B cell (primary cell): ENCODE measurements around the gene UBALD2. TPM values are rescaled to one million over a fixed set of nuclear protein-coding genes. Genes with fewer than 3 reads are reported as not detected.

ENCODE experiments used
- ATAC-seq: fragments of 200-7000 bp; cut with Tn5 transposase; one replicate; pipeline ENCODE4 v1.10.0; 2021; ENCODE audit warnings: low read depth, mild to moderate bottlenecking, moderate number of reproducible peaks, moderate library complexity
- CTCF ChIA-PET: fragments of 350-600 bp; sonication (Branson Sonifier 250); formaldehyde crosslinking; loops from one replicate; lab custom pipeline; 2021; ENCODE audit warnings: antibody characterized with exemption, inconsistent platforms; lab: Charles Lee
- POLR2A ChIA-PET: fragments of 350-600 bp; sonication (Branson Sonifier 250); formaldehyde crosslinking; loops from one replicate; lab custom pipeline; 2021; ENCODE audit warnings: antibody characterized with exemption; lab: Charles Lee
- DNase-seq: peaks from one replicate; pipeline ENCODE4 v3.0.0; 2013
- H2AFZ ChIP-seq: 2 replicates; pipeline ENCODE4 v1.6.1; 2012; ENCODE audit warnings: mild to moderate bottlenecking, low read depth, low read length; ENCODE audit not compliant: insufficient read depth, poor library complexity, severe bottlenecking
- H3K27ac ChIP-seq, 2 donors: 1 replicate in 1 of 2; 2 replicates in 1 of 2; pipeline ENCODE4 v1.5.1; 2012 to 2013; ENCODE audit warnings: low read length in 2 of 2, mild to moderate bottlenecking in 2 of 2, moderate library complexity in 1 of 2
- H3K27me3 ChIP-seq, 4 experiments: fragments of 200-600 bp in 1 of 4; sonication (generic) in 1 of 4; replicated peaks in 1 of 4; 1 replicate in 2 of 4; 2 replicates in 2 of 4; pipeline versions ENCODE4 v1.6.1 to v1.7.0; 2013 to 2016; ENCODE audit warnings: low read length in 3 of 4, mild to moderate bottlenecking in 2 of 4, mixed read lengths in 1 of 4, moderate library complexity in 1 of 4; ENCODE audit not compliant: insufficient read depth in 4 of 4, control insufficient read depth in 3 of 4; ENCODE audit errors: control extremely low read depth in 1 of 4
- H3K36me3 ChIP-seq, 2 experiments: replicated peaks in 1 of 2; 1 replicate in 1 of 2; 2 replicates in 1 of 2; pipeline versions ENCODE4 v1.6.1 to v1.7.1; 2013; ENCODE audit warnings: low read length in 1 of 2; ENCODE audit not compliant: insufficient read depth in 2 of 2, control insufficient read depth in 1 of 2; ENCODE audit errors: control extremely low read depth in 1 of 2, extremely low read depth in 1 of 2
- H3K4me1 ChIP-seq, 2 donors: fragments of 200-600 bp in 1 of 2; sonication (generic) in 1 of 2; 1 replicate in 1 of 2; 2 replicates in 1 of 2; pipeline versions ENCODE4 v1.5.1 to v1.6.1; 2013 to 2017; ENCODE audit warnings: low read length in 2 of 2; ENCODE audit not compliant: control insufficient read depth in 2 of 2, insufficient read depth in 2 of 2
- H3K4me2 ChIP-seq: replicated peaks from 2 replicates; pipeline ENCODE3; 2012; ENCODE audit warnings: mild to moderate bottlenecking, low read depth, low read length; ENCODE audit not compliant: poor library complexity, severe bottlenecking
- H3K4me3 ChIP-seq, 5 experiments: fragments of 200-600 bp in 1 of 5; sonication (generic) in 1 of 5; 1 replicate in 3 of 5; 2 replicates in 2 of 5; pipeline versions ENCODE4 v1.5.1 to v1.7.0; 2011 to 2016; ENCODE audit warnings: low read length in 4 of 5, mild to moderate bottlenecking in 4 of 5, low read depth in 2 of 5, control low read depth in 1 of 5, moderate library complexity in 1 of 5; ENCODE audit not compliant: insufficient read depth in 1 of 5; ENCODE audit errors: control extremely low read depth in 1 of 5, extremely low read depth in 1 of 5
- H3K79me2 ChIP-seq: fragments of 200-600 bp; sonication (generic); one replicate; pipeline ENCODE4 v1.6.0; 2016; ENCODE audit warnings: low read length; ENCODE audit not compliant: control insufficient read depth, insufficient read depth
- H3K9ac ChIP-seq: fragments of 200-600 bp; sonication (generic); 2 replicates; pipeline ENCODE4 v1.6.1; 2017; ENCODE audit warnings: mild to moderate bottlenecking, low read length, moderate library complexity
- H3K9me3 ChIP-seq, 3 donors: one replicate each; pipeline versions ENCODE4 v1.6.1 to v1.7.1; 2013; ENCODE audit warnings: low read length in 2 of 3; ENCODE audit not compliant: control insufficient read depth in 2 of 3, insufficient read depth in 1 of 3; ENCODE audit errors: control extremely low read depth in 1 of 3
- H4K20me1 ChIP-seq: 2 replicates; pipeline ENCODE4 v1.6.0; 2012; ENCODE audit warnings: mild to moderate bottlenecking, low read length; ENCODE audit not compliant: insufficient read depth, control insufficient read depth, poor library complexity, severe bottlenecking
- H3K27ac Mint-ChIP-seq: one replicate; pipeline ENCODE4 v1.8.0; 2021; ENCODE audit warnings: mixed read lengths
- H3K27me3 Mint-ChIP-seq: one replicate; pipeline ENCODE4 v1.8.0; 2021; ENCODE audit warnings: mixed read lengths
- H3K4me1 Mint-ChIP-seq: one replicate; pipeline ENCODE4 v1.8.0; 2021; ENCODE audit warnings: mixed read lengths
- H3K4me3 Mint-ChIP-seq: one replicate; pipeline ENCODE4 v1.8.0; 2021; ENCODE audit warnings: mixed read lengths
- H3K9me3 Mint-ChIP-seq: one replicate; pipeline ENCODE4 v1.8.0; 2022; ENCODE audit warnings: mixed read lengths; ENCODE audit not compliant: insufficient read depth
- EZH2 ChIP-seq: IDR thresholded peaks from 2 replicates; pipeline ENCODE4 v1.6.1; 2012; ENCODE audit warnings: borderline replicate concordance, low read depth, mild to moderate bottlenecking, moderate library complexity, low read length; ENCODE audit not compliant: insufficient read depth, poor library complexity, severe bottlenecking
- WGBS: methylation state at CpG from one replicate; pipeline ENCODE4 v1.1.5; 2013; ENCODE audit warnings: missing lambda C conversion rate; ENCODE audit not compliant: insufficient coverage; 5-methylcytosine and 5-hydroxymethylcytosine counted together
- intact Hi-C: fragments of 100-400 bp; cut with micrococcal nuclease; formaldehyde crosslinking; loops from one replicate; pipeline ENCODE4 v1.10.0; 2022
- polyA plus RNA-seq: library from polyadenylated mRNA; depleted of rRNA; stranded (reverse); fragments of >200 nt; gene quantifications from 2 replicates; pipeline ENCODE4 v1.2.3, GENCODE V29; 2012
- total RNA-seq, 2 donors: library from RNA; stranded (reverse); fragments of 120-200 nt in 1 of 2; gene quantifications; 1 replicate in 1 of 2; 2 replicates in 1 of 2; pipeline versions ENCODE4 v1.2.3 to v1.2.4, GENCODE V29; 2013 to 2022
- TF ChIP-seq, protein P1 (sequence below): fragments of 200-600 bp; IDR thresholded peaks from one replicate; pipeline ENCODE4 v1.8.0; 2022; ENCODE audit warnings: antibody characterized with exemption, mild to moderate bottlenecking

UBALD2 gene
- total and polyA plus RNA-seq, 2 donors (not counting 1 experiment from before 2014, with no cell fraction given): 78.9 to 155 TPM

DNA sequence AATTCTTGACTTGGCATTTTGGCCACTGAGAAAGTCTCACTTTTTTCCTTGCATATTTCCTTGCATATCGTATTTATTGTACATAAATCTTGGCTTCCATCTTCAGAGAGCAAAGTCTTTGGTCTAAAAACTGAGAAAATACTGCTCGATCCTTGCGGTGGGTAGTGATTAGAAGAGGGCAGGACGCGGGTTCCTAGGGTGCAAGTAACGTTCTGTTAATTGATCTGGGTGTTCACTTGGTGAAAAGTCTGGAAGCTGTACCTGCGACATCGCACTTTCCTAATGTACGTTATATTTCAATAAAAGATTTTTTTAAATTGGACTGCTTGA, 758 bp upstream of the UBALD2 start:
- Histone ChIP-seq H3K27ac (peak overlapping the region; percentile 37 to 57), H3K4me1 (peaks cover 81 to 87% of the 10 kb centered on the region in 2 donors), H3K4me2 (peak overlapping the region; percentile 46), H3K79me2 (peaks cover 41% of the 10 kb centered on the region), H3K36me3 (peaks cover 0 to 10% of the 10 kb centered on the region in 2 experiments), H3K9ac (peak overlapping the region; percentile 26), H3K4me3 (peak overlapping the region in 2 of 5 experiments; percentile 11 to 17), H2AFZ (no peak overlapping the region), H3K9me3 (no peaks in the 10 kb centered on the region), H4K20me1 (peaks cover 12% of the 10 kb centered on the region), H3K27me3 (no peaks in the 10 kb centered on the region)
- Mint-ChIP-seq H3K4me3 (peak overlapping the region; percentile 67), H3K4me1 (peaks cover 74% of the 10 kb centered on the region), H3K27ac (peak overlapping the region; percentile 83), H3K27me3 (no peaks in the 10 kb centered on the region), H3K9me3 (no peaks in the 10 kb centered on the region)
- intact Hi-C loops: loop anchor here (1.0 to 10.0 kb wide), 5 partner anchors 8 to 482 kb away; partner anchors contain the start of genes MRPL38 and RNF157
- ATAC-seq (no peak), DNase-seq (no peak)
- WGBS: 44% methylated on average over 4 of the region's 9 CpGs
- ChIA-PET POLR2A (interaction anchor here (0.6 to 3.3 kb wide), 8 partner anchors 9 to 292 kb away, joined by 3 to 44 read pairs (median 4); no protein-coding TSS in a partner anchor), CTCF (interaction anchor here (0.8 to 8.2 kb wide), 13 partner anchors 8 to 250 kb away, joined by 3 to 66 read pairs (median 4); no protein-coding TSS in a partner anchor)
- TF ChIP-seq, protein P1, sequence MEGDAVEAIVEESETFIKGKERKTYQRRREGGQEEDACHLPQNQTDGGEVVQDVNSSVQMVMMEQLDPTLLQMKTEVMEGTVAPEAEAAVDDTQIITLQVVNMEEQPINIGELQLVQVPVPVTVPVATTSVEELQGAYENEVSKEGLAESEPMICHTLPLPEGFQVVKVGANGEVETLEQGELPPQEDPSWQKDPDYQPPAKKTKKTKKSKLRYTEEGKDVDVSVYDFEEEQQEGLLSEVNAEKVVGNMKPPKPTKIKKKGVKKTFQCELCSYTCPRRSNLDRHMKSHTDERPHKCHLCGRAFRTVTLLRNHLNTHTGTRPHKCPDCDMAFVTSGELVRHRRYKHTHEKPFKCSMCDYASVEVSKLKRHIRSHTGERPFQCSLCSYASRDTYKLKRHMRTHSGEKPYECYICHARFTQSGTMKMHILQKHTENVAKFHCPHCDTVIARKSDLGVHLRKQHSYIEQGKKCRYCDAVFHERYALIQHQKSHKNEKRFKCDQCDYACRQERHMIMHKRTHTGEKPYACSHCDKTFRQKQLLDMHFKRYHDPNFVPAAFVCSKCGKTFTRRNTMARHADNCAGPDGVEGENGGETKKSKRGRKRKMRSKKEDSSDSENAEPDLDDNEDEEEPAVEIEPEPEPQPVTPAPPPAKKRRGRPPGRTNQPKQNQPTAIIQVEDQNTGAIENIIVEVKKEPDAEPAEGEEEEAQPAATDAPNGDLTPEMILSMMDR: no peak
- TF ChIP-seq EZH2: no peak

DNA sequence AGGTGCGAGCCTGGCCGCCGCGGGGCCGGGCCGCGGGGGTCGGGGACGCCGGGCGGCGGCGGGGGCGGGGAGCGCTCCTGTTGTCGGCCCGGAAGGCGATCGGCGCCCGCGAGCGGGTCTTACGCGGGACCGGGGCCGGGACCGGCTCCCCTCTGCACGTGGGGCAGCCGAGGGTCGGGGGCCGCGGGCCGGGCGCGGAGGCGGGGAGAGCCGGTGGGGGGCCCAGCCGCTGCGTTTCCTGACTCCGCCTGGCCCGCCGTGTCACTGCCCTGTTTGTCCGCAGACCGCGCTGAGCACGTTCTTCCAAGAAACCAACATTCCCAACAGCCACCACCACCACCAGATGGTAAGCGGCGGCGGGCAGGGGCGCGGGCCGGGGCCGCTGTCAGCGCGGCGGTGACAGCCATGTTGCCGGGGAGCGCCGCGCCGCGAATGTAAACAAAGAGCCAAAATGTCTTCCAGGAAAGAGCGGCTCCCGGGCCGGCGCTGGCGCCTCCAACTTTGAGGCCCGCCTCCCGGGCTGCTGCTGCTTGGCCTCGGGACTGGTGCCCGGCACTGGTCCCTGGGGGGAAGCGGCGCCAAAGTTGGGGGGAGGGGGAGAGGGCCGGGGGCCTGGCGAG, 586 bp downstream of the UBALD2 start:
- H3K27ac Mint-ChIP-seq: peak overlapping the region; percentile 96
- under 1% methylated on average over 75 of the region's 76 CpGs for WGBS
- ChIA-PET CTCF (interaction anchor here (1.2 to 16.7 kb wide), 9 partner anchors 8 to 251 kb away, joined by 3 to 435 read pairs (median 6); no protein-coding TSS in a partner anchor), POLR2A (interaction anchor here (0.9 to 1.0 kb wide), 2 partner anchors 9 to 10 kb away, joined by 4 read pairs; no protein-coding TSS in a partner anchor)
- no peak for ATAC-seq
- H3K9ac ChIP-seq: peak overlapping the region; percentile 90
- H3K4me3 Mint-ChIP-seq: peak overlapping the region; percentile 94
- peaks cover 14% of the 10 kb centered on the region for H4K20me1 ChIP-seq
- peaks cover 44% of the 10 kb centered on the region for H3K79me2 ChIP-seq
- peak overlapping the region; percentile 92 for H3K4me2 ChIP-seq
- no peak for TF ChIP-seq EZH2
- TF ChIP-seq, protein P1: no peak
- H3K9me3 ChIP-seq: no peaks in the 10 kb centered on the region
- DNase-seq: peak; percentile 67
- intact Hi-C loops: loop anchor here (2.0 to 10.0 kb wide), 4 partner anchors 361 to 1182 kb away; partner anchors contain the start of genes MRPL38 and SUMO2
- H3K4me1 ChIP-seq: peaks cover 76 to 86% of the 10 kb centered on the region in 2 donors
- peaks cover 2 to 16% of the 10 kb centered on the region in 2 experiments for H3K36me3 ChIP-seq
- H3K9me3 Mint-ChIP-seq: no peaks in the 10 kb centered on the region
- H3K27me3 ChIP-seq: no peaks in the 10 kb centered on the region
- H3K27me3 Mint-ChIP-seq: no peaks in the 10 kb centered on the region
- peak overlapping the region; percentile 77 to 94 for H3K27ac ChIP-seq
- peak overlapping the region; percentile 21 to 90 (median 83) for H3K4me3 ChIP-seq
- H2AFZ ChIP-seq: no peak overlapping the region
- H3K4me1 Mint-ChIP-seq: peaks cover 70% of the 10 kb centered on the region
